DND-41 (cell line): ENCODE results near the gene NKD1.

Experiments used
- ATAC-seq: fragments of 200-7000 bp; cut with Tn5 transposase; 3 replicates; pipeline ENCODE4 v1.9.1; 2021; ENCODE audit warnings: low read depth; ENCODE audit not compliant: insufficient read depth
- DNase-seq: peaks from one replicate; pipeline ENCODE4 v3.0.0-alpha.2; 2020
- H2AFZ ChIP-seq: 2 replicates; pipeline ENCODE4 v1.6.0; 2012; ENCODE audit warnings: low read depth, low read length
- H3K27ac ChIP-seq: 2 replicates; pipeline ENCODE4 v1.5.1; 2012; ENCODE audit warnings: low read length, inconsistent platforms
- H3K27me3 ChIP-seq: fragments of 200-600 bp; sonication (generic); 2 replicates; pipeline ENCODE4 v1.6.0; 2012; ENCODE audit warnings: low read length, mild to moderate bottlenecking, inconsistent platforms; ENCODE audit not compliant: insufficient read depth, poor library complexity
- H3K36me3 ChIP-seq: 2 replicates; pipeline ENCODE4 v1.5.1; 2012; ENCODE audit warnings: low read length, inconsistent platforms; ENCODE audit not compliant: insufficient read depth
- H3K4me1 ChIP-seq: 2 replicates; pipeline ENCODE4 v1.5.1; 2012; ENCODE audit warnings: mild to moderate bottlenecking, low read length; ENCODE audit not compliant: insufficient read depth
- H3K4me2 ChIP-seq: 2 replicates; pipeline ENCODE4 v1.6.0; 2012; ENCODE audit warnings: mild to moderate bottlenecking, moderate library complexity, low read length, inconsistent platforms; ENCODE audit not compliant: insufficient read depth
- H3K4me3 ChIP-seq, 2 experiments: fragments of 200-600 bp in 1 of 2; shearing (Covaris generic) in 1 of 2; 2 replicates each; pipeline ENCODE4 v1.5.1; 2012 to 2016; ENCODE audit warnings: inconsistent platforms in 2 of 2, low read length in 2 of 2, mild to moderate bottlenecking in 2 of 2, low read depth in 1 of 2, moderate library complexity in 1 of 2
- H3K79me2 ChIP-seq: 2 replicates; pipeline ENCODE4 v1.6.0; 2012; ENCODE audit warnings: low read length, inconsistent platforms; ENCODE audit not compliant: insufficient read depth
- H3K9ac ChIP-seq: 2 replicates; pipeline ENCODE4 v1.6.0; 2012; ENCODE audit warnings: low read depth, mild to moderate bottlenecking, inconsistent platforms, low read length, moderate library complexity
- H3K9me3 ChIP-seq: 2 replicates; pipeline ENCODE4 v1.5.1; 2012; ENCODE audit warnings: low read length, moderate library complexity, mild to moderate bottlenecking, inconsistent platforms; ENCODE audit not compliant: insufficient read depth, severe bottlenecking
- H4K20me1 ChIP-seq: 2 replicates; pipeline ENCODE4 v1.6.0; 2012; ENCODE audit warnings: low read length; ENCODE audit not compliant: insufficient read depth
- CTCF ChIP-seq: IDR thresholded peaks from 2 replicates; pipeline ENCODE4 v1.5.1; 2012; ENCODE audit warnings: borderline replicate concordance, low read length, moderate library complexity, mild to moderate bottlenecking; ENCODE audit not compliant: poor library complexity, severe bottlenecking; ENCODE audit errors: extremely low read depth
- EZH2 ChIP-seq: IDR thresholded peaks from 3 replicates; pipeline ENCODE4 v1.6.1; 2012; ENCODE audit warnings: borderline replicate concordance, low read depth, mild to moderate bottlenecking, moderate library complexity, low read length, inconsistent platforms; ENCODE audit not compliant: severe bottlenecking

The NKD1 gene

GRCh38 chr16:50604065-50604418 is 55.8 kb downstream of the NKD1 start:
- Histone ChIP-seq H3K9me3 (no peaks in the 10 kb centered on the region), H3K4me1 (0 out of 2 replicates have a peak, but pooled peaks cover 6% of the 10 kb centered on the region), H2AFZ (no peak overlapping the region), H3K36me3 (no peaks in the 10 kb centered on the region), H3K79me2 (no peaks in the 10 kb centered on the region), H3K27me3 (no peaks in the 10 kb centered on the region), H3K4me3 (no peak overlapping the region), H3K27ac (no peak overlapping the region), H3K4me2 (no peak overlapping the region), H3K9ac (no peak overlapping the region), H4K20me1 (peaks cover 13% of the 10 kb centered on the region; the same call in 1 of the 2 replicates)
- ATAC-seq, result no peak
- TF ChIP-seq EZH2, result no peak
- TF ChIP-seq CTCF, result no peak
- no peak for DNase-seq

GRCh38 chr16:50604610-50605009 is 56.4 kb downstream of the NKD1 start:
- Histone ChIP-seq H2AFZ (no peak overlapping the region), H3K27ac (no peak overlapping the region), H3K4me2 (no peak overlapping the region), H3K4me1 (0 out of 2 replicates have a peak, but pooled peaks cover 6% of the 10 kb centered on the region), H4K20me1 (peaks cover 13% of the 10 kb centered on the region; the same call in 1 of the 2 replicates), H3K4me3 (no peak overlapping the region), H3K79me2 (no peaks in the 10 kb centered on the region), H3K36me3 (no peaks in the 10 kb centered on the region), H3K9me3 (no peaks in the 10 kb centered on the region), H3K27me3 (no peaks in the 10 kb centered on the region), H3K9ac (no peak overlapping the region)
- no peak for DNase-seq
- TF ChIP-seq EZH2 (no peak), CTCF (no peak)
- no peak for ATAC-seq

- H3K9ac ChIP-seq, result no peak overlapping the region
- TF ChIP-seq CTCF (no peak), EZH2 (no peak)
- no peaks in the 10 kb centered on the region for H3K36me3 ChIP-seq
- no peak overlapping the region for H3K4me2 ChIP-seq
- H3K4me1 ChIP-seq, result 0 out of 2 replicates have a peak, but pooled peaks cover 6% of the 10 kb centered on the region
- no peaks in the 10 kb centered on the region for H3K79me2 ChIP-seq
- H3K9me3 ChIP-seq, result no peaks in the 10 kb centered on the region
- H3K4me3 ChIP-seq, result no peak overlapping the region
- no peak overlapping the region for H2AFZ ChIP-seq
- H4K20me1 ChIP-seq, result peaks cover 13% of the 10 kb centered on the region; the same call in 1 of the 2 replicates
- DNase-seq, result no peak
- H3K27ac ChIP-seq, result no peak overlapping the region
- no peaks in the 10 kb centered on the region for H3K27me3 ChIP-seq
- ATAC-seq, result no peak
Measured at GRCh38 chr16:50605733-50606430, 57.7 kb downstream of the NKD1 start.
